Measurements from ENCODE around the gene RPS6KB1.
A peak's percentile ranks its signal among the peaks of the same experiment; 100 is the strongest.

RPS6KB1 gene

DNA sequence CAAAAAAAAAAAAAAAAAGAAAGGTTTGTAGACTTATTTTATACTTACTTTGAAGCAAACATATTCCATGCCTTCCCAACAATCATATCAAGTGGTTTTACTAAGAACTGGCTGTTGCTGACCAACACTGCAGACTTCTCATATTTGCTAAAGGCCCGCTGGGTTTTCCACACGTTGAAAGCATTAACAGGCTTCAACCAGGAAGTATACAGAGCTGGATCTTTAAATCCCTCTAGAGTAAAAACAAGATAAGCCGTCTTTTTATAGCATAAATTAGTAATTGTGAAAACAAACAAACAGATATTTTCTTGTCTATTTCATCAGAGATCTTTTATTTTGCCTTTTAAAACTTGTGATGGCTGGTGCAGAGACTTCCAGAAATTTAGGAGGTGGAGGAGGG, 29.3 kb upstream of the RPS6KB1 start:
- no peak overlapping the region for H3K14ac ChIP-seq (ENCODE audit: low read length)
- no peak overlapping the region for H2BK12ac ChIP-seq (ENCODE audit: low read length)
- no peak overlapping the region for H3K9ac ChIP-seq (ENCODE audit: low read length)
- H3K4me2 ChIP-seq (ENCODE audit: low read length) = no peak overlapping the region
- no peak overlapping the region for H2BK120ac ChIP-seq (ENCODE audit: insufficient read depth, low read length, poor library complexity)
- no peak overlapping the region for H2BK5ac ChIP-seq (ENCODE audit: low read depth, low read length, poor library complexity)
- H4K12ac ChIP-seq (ENCODE audit: low read depth, low read length) = no peak overlapping the region
- H3K4me3 ChIP-seq (ENCODE audit: low read depth, low read length) = no peak overlapping the region
- H3K27me3 ChIP-seq (ENCODE audit: insufficient read depth, low read length) = no peaks in the 10 kb centered on the region
- peaks cover 14 to 15% of the 10 kb centered on the region in 2 experiments for H3K36me3 ChIP-seq (ENCODE audit: control insufficient read depth in 1 of 2, insufficient read depth in 2 of 2, low read length in 2 of 2)
- no peaks in the 10 kb centered on the region for H3K79me1 ChIP-seq (ENCODE audit: low read length)
- no peak overlapping the region for H4K8ac ChIP-seq (ENCODE audit: low read depth, low read length)
- H3K23ac ChIP-seq (ENCODE audit: low read length) = no peak overlapping the region
- DNase-seq = no peak
- no peak overlapping the region for H2AK5ac ChIP-seq (ENCODE audit: low read length)
- H3K4ac ChIP-seq (ENCODE audit: low read depth, low read length) = no peak overlapping the region
- H3K27ac ChIP-seq (ENCODE audit: low read depth, low read length) = no peak overlapping the region
- no CpG with 5 or more reads among the region's 3 CpGs for WGBS (ENCODE audit: extremely low coverage, insufficient coverage, insufficient read length)
- no peak overlapping the region for H3K18ac ChIP-seq (ENCODE audit: low read length)
- H2AFZ ChIP-seq (ENCODE audit: insufficient read depth, low read length, poor library complexity) = no peak overlapping the region
- no peaks in the 10 kb centered on the region for H3K79me2 ChIP-seq (ENCODE audit: control insufficient read depth, insufficient read depth, low read length, poor library complexity)
- H3K4me1 ChIP-seq (ENCODE audit: control insufficient read depth in 1 of 2, insufficient read depth in 2 of 2, low read length in 2 of 2) = peaks cover 0 to 4% of the 10 kb centered on the region in 2 experiments
- H3K9me3 ChIP-seq (ENCODE audit: insufficient read depth, low read depth, low read length) = no peaks in the 10 kb centered on the region
- H4K91ac ChIP-seq (ENCODE audit: low read depth, low read length) = no peak overlapping the region

DNA sequence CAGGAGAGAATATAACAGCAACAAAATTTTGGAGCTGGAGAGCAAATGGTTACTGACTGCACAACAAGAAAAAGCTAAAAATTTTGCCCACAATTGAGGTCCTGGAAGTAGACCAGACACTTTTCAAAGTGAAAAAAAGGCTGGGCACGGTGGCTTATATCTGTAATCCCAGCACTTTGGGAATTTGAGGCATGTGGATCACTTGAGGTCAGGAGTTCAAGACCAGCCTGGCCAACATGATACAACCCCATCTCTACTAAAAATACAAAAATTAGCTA, 23.0 kb upstream of the RPS6KB1 start:
- Histone ChIP-seq H2BK5ac (ENCODE audit: low read depth, low read length, poor library complexity) (no peak overlapping the region), H3K4ac (ENCODE audit: low read depth, low read length) (no peak overlapping the region), H4K12ac (ENCODE audit: low read depth, low read length) (no peak overlapping the region), H2BK120ac (ENCODE audit: insufficient read depth, low read length, poor library complexity) (no peak overlapping the region), H4K8ac (ENCODE audit: low read depth, low read length) (no peak overlapping the region), H3K4me3 (ENCODE audit: low read depth, low read length) (no peak overlapping the region), H3K9ac (ENCODE audit: low read length) (no peak overlapping the region), H3K14ac (ENCODE audit: low read length) (no peak overlapping the region), H3K27ac (ENCODE audit: low read depth, low read length) (no peak overlapping the region), H3K79me1 (ENCODE audit: low read length) (no peaks in the 10 kb centered on the region), H2AK5ac (ENCODE audit: low read length) (no peak overlapping the region), H3K4me2 (ENCODE audit: low read length) (no peak overlapping the region), H4K91ac (ENCODE audit: low read depth, low read length) (no peak overlapping the region), H3K18ac (ENCODE audit: low read length) (no peak overlapping the region), H3K79me2 (ENCODE audit: control insufficient read depth, insufficient read depth, low read length, poor library complexity) (no peaks in the 10 kb centered on the region), H3K9me3 (ENCODE audit: insufficient read depth, low read depth, low read length) (no peaks in the 10 kb centered on the region), H2BK12ac (ENCODE audit: low read length) (no peak overlapping the region), H2AFZ (ENCODE audit: insufficient read depth, low read length, poor library complexity) (no peak overlapping the region), H3K23ac (ENCODE audit: low read length) (no peak overlapping the region), H3K36me3 (ENCODE audit: control insufficient read depth in 1 of 2, insufficient read depth in 2 of 2, low read length in 2 of 2) (peaks cover 8% of the 10 kb centered on the region in 2 experiments), H3K27me3 (ENCODE audit: insufficient read depth, low read length) (no peaks in the 10 kb centered on the region), H3K4me1 (ENCODE audit: control insufficient read depth in 1 of 2, insufficient read depth in 2 of 2, low read length in 2 of 2) (peaks cover 3 to 6% of the 10 kb centered on the region in 2 experiments)
- no peak for DNase-seq
- no CpG with 5 or more reads among the region's 1 CpG for WGBS (ENCODE audit: extremely low coverage, insufficient coverage, insufficient read length)

- no peak overlapping the region for H2AFZ ChIP-seq (ENCODE audit: insufficient read depth, low read length, poor library complexity)
- H3K4me1 ChIP-seq (ENCODE audit: control insufficient read depth in 1 of 2, insufficient read depth in 2 of 2, low read length in 2 of 2) = peaks cover 3 to 6% of the 10 kb centered on the region in 2 experiments
- H4K91ac ChIP-seq (ENCODE audit: low read depth, low read length) = no peak overlapping the region
- no peak overlapping the region for H3K4me2 ChIP-seq (ENCODE audit: low read length)
- no peaks in the 10 kb centered on the region for H3K9me3 ChIP-seq (ENCODE audit: insufficient read depth, low read depth, low read length)
- H3K9ac ChIP-seq (ENCODE audit: low read length) = no peak overlapping the region
- H3K4me3 ChIP-seq (ENCODE audit: low read depth, low read length) = no peak overlapping the region
- no peak overlapping the region for H3K4ac ChIP-seq (ENCODE audit: low read depth, low read length)
- H3K18ac ChIP-seq (ENCODE audit: low read length) = no peak overlapping the region
- no peaks in the 10 kb centered on the region for H3K27me3 ChIP-seq (ENCODE audit: insufficient read depth, low read length)
- peak in 1 of 2 donors; percentile 58 for DNase-seq
- H3K79me2 ChIP-seq (ENCODE audit: control insufficient read depth, insufficient read depth, low read length, poor library complexity) = no peaks in the 10 kb centered on the region
- no peak overlapping the region for H3K27ac ChIP-seq (ENCODE audit: low read depth, low read length)
- no peak overlapping the region for H2BK120ac ChIP-seq (ENCODE audit: insufficient read depth, low read length, poor library complexity)
- H2AK5ac ChIP-seq (ENCODE audit: low read length) = no peak overlapping the region
- no peaks in the 10 kb centered on the region for H3K79me1 ChIP-seq (ENCODE audit: low read length)
- H2BK5ac ChIP-seq (ENCODE audit: low read depth, low read length, poor library complexity) = no peak overlapping the region
- no CpG with 5 or more reads among the region's 8 CpGs for WGBS (ENCODE audit: extremely low coverage, insufficient coverage, insufficient read length)
- peaks cover 8 to 14% of the 10 kb centered on the region in 2 experiments for H3K36me3 ChIP-seq (ENCODE audit: control insufficient read depth in 1 of 2, insufficient read depth in 2 of 2, low read length in 2 of 2)
- H4K12ac ChIP-seq (ENCODE audit: low read depth, low read length) = no peak overlapping the region
- no peak overlapping the region for H3K23ac ChIP-seq (ENCODE audit: low read length)
- no peak overlapping the region for H2BK12ac ChIP-seq (ENCODE audit: low read length)
- H3K14ac ChIP-seq (ENCODE audit: low read length) = no peak overlapping the region
- H4K8ac ChIP-seq (ENCODE audit: low read depth, low read length) = no peak overlapping the region
These were observed 22.4 kb upstream of the RPS6KB1 start for GRCh38 chr17:59870482-59870881.

- Histone ChIP-seq H3K79me2 (ENCODE audit: control insufficient read depth, insufficient read depth, low read length, poor library complexity) (no peaks in the 10 kb centered on the region), H2AK5ac (ENCODE audit: low read length) (no peak overlapping the region), H3K4me1 (ENCODE audit: control insufficient read depth in 1 of 2, insufficient read depth in 2 of 2, low read length in 2 of 2) (peaks cover 3 to 6% of the 10 kb centered on the region in 2 experiments), H3K18ac (ENCODE audit: low read length) (no peak overlapping the region), H2BK120ac (ENCODE audit: insufficient read depth, low read length, poor library complexity) (no peak overlapping the region), H3K4ac (ENCODE audit: low read depth, low read length) (no peak overlapping the region), H3K23ac (ENCODE audit: low read length) (no peak overlapping the region), H4K12ac (ENCODE audit: low read depth, low read length) (no peak overlapping the region), H3K14ac (ENCODE audit: low read length) (no peak overlapping the region), H3K27ac (ENCODE audit: low read depth, low read length) (no peak overlapping the region), H2BK5ac (ENCODE audit: low read depth, low read length, poor library complexity) (no peak overlapping the region), H3K9me3 (ENCODE audit: insufficient read depth, low read depth, low read length) (no peaks in the 10 kb centered on the region), H3K79me1 (ENCODE audit: low read length) (no peaks in the 10 kb centered on the region), H3K4me2 (ENCODE audit: low read length) (no peak overlapping the region), H4K8ac (ENCODE audit: low read depth, low read length) (no peak overlapping the region), H3K27me3 (ENCODE audit: insufficient read depth, low read length) (no peaks in the 10 kb centered on the region), H3K36me3 (ENCODE audit: control insufficient read depth in 1 of 2, insufficient read depth in 2 of 2, low read length in 2 of 2) (peaks cover 15 to 17% of the 10 kb centered on the region in 2 experiments), H4K91ac (ENCODE audit: low read depth, low read length) (no peak overlapping the region), H2AFZ (ENCODE audit: insufficient read depth, low read length, poor library complexity) (no peak overlapping the region), H2BK12ac (ENCODE audit: low read length) (no peak overlapping the region), H3K4me3 (ENCODE audit: low read depth, low read length) (no peak overlapping the region), H3K9ac (ENCODE audit: low read length) (no peak overlapping the region)
- no peak for DNase-seq
These were observed 20.6 kb upstream of the RPS6KB1 start for GRCh38 chr17:59872351-59872750.
